HG02973 (cell line): Measurements from ENCODE around the gene ZMIZ1.
A peak's percentile ranks its signal among the peaks of the same experiment; 100 is the strongest.

Experiments
- ATAC-seq: cut with Tn5 transposase; IDR thresholded peaks from one replicate; pipeline ENCODE4 v1.9.1; 2021; ENCODE audit warnings: moderate library complexity; ENCODE audit not compliant: unreplicated experiment

Gene ZMIZ1

GRCh38 chr10:79243181-79244067 lies 174.7 kb downstream of the ZMIZ1 start:
- ATAC-seq: peak; percentile 53

GRCh38 chr10:79244068-79244442 lies 175.3 kb downstream of the ZMIZ1 start:
- ATAC-seq: peak; percentile 2

- peak; percentile 19 for ATAC-seq
These were observed 176.2 kb downstream of the ZMIZ1 start for GRCh38 chr10:79244841-79245504.

GRCh38 chr10:79245539-79246208 lies 176.9 kb downstream of the ZMIZ1 start:
- ATAC-seq: no peak

- no peak for ATAC-seq
These were observed 177.4 kb downstream of the ZMIZ1 start for GRCh38 chr10:79246209-79246581.

GRCh38 chr10:79246606-79247275 lies 178.0 kb downstream of the ZMIZ1 start:
- ATAC-seq: no peak

- ATAC-seq: no peak
These were observed 178.8 kb downstream of the ZMIZ1 start for GRCh38 chr10:79247373-79248137.

- ATAC-seq: no peak
These were observed 179.8 kb downstream of the ZMIZ1 start for GRCh38 chr10:79248341-79249185.

GRCh38 chr10:79249186-79250121 lies 180.7 kb downstream of the ZMIZ1 start:
- peak; percentile 62 for ATAC-seq

- ATAC-seq: peak; percentile 20
These were observed 181.5 kb downstream of the ZMIZ1 start for GRCh38 chr10:79250259-79250658.

GRCh38 chr10:79252450-79252849 lies 183.7 kb downstream of the ZMIZ1 start:
- ATAC-seq: no peak

- no peak for ATAC-seq
These were observed 184.2 kb downstream of the ZMIZ1 start for GRCh38 chr10:79252971-79253370.

- ATAC-seq: no peak
These were observed 184.9 kb downstream of the ZMIZ1 start for GRCh38 chr10:79253704-79254103.

GRCh38 chr10:79254333-79255006 lies 185.7 kb downstream of the ZMIZ1 start:
- no peak for ATAC-seq

GRCh38 chr10:79255007-79255507 lies 186.3 kb downstream of the ZMIZ1 start:
- no peak for ATAC-seq

- ATAC-seq: no peak
These were observed 187.6 kb downstream of the ZMIZ1 start for GRCh38 chr10:79256264-79256806.

- no peak for ATAC-seq
These were observed 190.1 kb downstream of the ZMIZ1 start for GRCh38 chr10:79258894-79259293.
